ENCODE measurements around the gene ZNF217.

GRCh38 chr20:53533500-53533899 is 60.1 kb downstream of the ZNF217 start:
- no peak for TF ChIP-seq CTCF (IDR thresholded peaks at IDR 0.05; ENCODE audit: low read depth, low read length, poor library complexity, severe bottlenecking)
- TF ChIP-seq EZH2phosphoT487 (IDR thresholded peaks at IDR 0.05; ENCODE audit: borderline replicate concordance, low read length), result no peak
